Measurements from ENCODE around the gene SSR3. TPM values are rescaled to one million over a fixed set of nuclear protein-coding genes. Genes with fewer than 3 reads are reported as not detected.

The SSR3 gene
- total and polyA plus RNA-seq, 2 of the 8 experiments (the other 6 are each of a cell fraction or from before 2014, with no cell fraction given) = 92.7 to 208 TPM

- TF ChIP-seq TCF12 (IDR thresholded peaks at IDR 0.05; ENCODE audit: low read depth, low read length) = no peak
- TF ChIP-seq JUN (IDR thresholded peaks at IDR 0.05; ENCODE audit: low read depth, low read length) = no peak
Measured at GRCh38 chr3:156603379-156604017, 48.6 kb upstream of the SSR3 start (continued).
